GM12878 (cell line): ENCODE results near the gene DIP2B. TPM values are rescaled to one million over a fixed set of nuclear protein-coding genes. Genes with fewer than 3 reads are reported as not detected.

ENCODE experiments used
- ATAC-seq: fragments of 200-7000 bp; cut with Tn5 transposase; 3 replicates; pipeline ENCODE4 v1.9.1; 2020; ENCODE audit warnings: mild to moderate bottlenecking, moderate library complexity
- BruUV-seq: library from RNA; stranded (reverse); fragments of 400-500 nt; replicated peaks from 2 replicates; lab custom pipeline; 2021; lab: Mats Ljungman, UMichigan
- CTCF ChIA-PET: fragments of 300-600 bp; sonication (Branson Sonifier 250); formaldehyde crosslinking; extraction: SDS; loops from one replicate; lab custom pipeline; 2021; ENCODE audit warnings: inconsistent platforms; lab: Yijun Ruan, JAX
- POLR2A ChIA-PET: fragments of 350-600 bp; formaldehyde crosslinking; extraction: SDS; loops from one replicate; lab custom pipeline; 2021; ENCODE audit warnings: inconsistent platforms; lab: Charles Lee
- RAD21 ChIA-PET: fragments of 300-600 bp; sonication (Branson Sonifier 250); formaldehyde crosslinking; loops from one replicate; lab custom pipeline; 2023; ENCODE audit warnings: antibody characterized with exemption; ENCODE audit not compliant: unreplicated experiment; lab: Charles Lee
- SMC1A ChIA-PET: fragments of 300-600 bp; sonication (Branson Sonifier 250); formaldehyde crosslinking; loops from one replicate; lab custom pipeline; 2023; ENCODE audit not compliant: unreplicated experiment, uncharacterized antibody; lab: Charles Lee
- DNase-seq: peaks from one replicate; pipeline ENCODE4 v3.0.0-alpha.2; 2011; ENCODE audit warnings: low read depth, low spot score
- FAIRE-seq: peaks from 3 replicates; lab custom pipeline; 2011; peaks lifted over from hg19 to GRCh38; lab: Jason Lieb, UNC
- H2AFZ ChIP-seq: 2 replicates; pipeline ENCODE4 v1.6.0; 2011; ENCODE audit warnings: low read depth, low read length, control low read depth; ENCODE audit not compliant: control insufficient read depth
- H3K27ac ChIP-seq: 2 replicates; pipeline ENCODE4 v1.5.1; 2011; ENCODE audit warnings: control low read depth; ENCODE audit not compliant: control insufficient read depth, insufficient read depth
- H3K27me3 ChIP-seq, 2 experiments: replicated peaks in 1 of 2; 2 replicates each; pipeline versions ENCODE4 v1.6.0 to v1.6.1; 2011; ENCODE audit warnings: low read length in 1 of 2; ENCODE audit not compliant: control insufficient read depth in 2 of 2, insufficient read depth in 2 of 2
- H3K36me3 ChIP-seq, 2 experiments: 2 replicates each; pipeline ENCODE4 v1.5.1; 2011; ENCODE audit warnings: low read length in 1 of 2; ENCODE audit not compliant: control insufficient read depth in 2 of 2, insufficient read depth in 2 of 2
- H3K4me1 ChIP-seq: 2 replicates; pipeline ENCODE4 v1.6.1; 2011; ENCODE audit warnings: mild to moderate bottlenecking, low read length, moderate library complexity, mixed read lengths; ENCODE audit not compliant: control insufficient read depth, insufficient read depth
- H3K4me2 ChIP-seq: 2 replicates; pipeline ENCODE4 v1.6.0; 2011; ENCODE audit warnings: control low read depth; ENCODE audit not compliant: control insufficient read depth, insufficient read depth
- H3K4me3 ChIP-seq: fragments of 200-600 bp; sonication (generic); 2 replicates; pipeline ENCODE4 v1.5.1; 2016
- H3K79me2 ChIP-seq: 2 replicates; pipeline ENCODE4 v1.6.0; 2011; ENCODE audit warnings: low read length; ENCODE audit not compliant: control insufficient read depth, insufficient read depth
- H3K9ac ChIP-seq: 2 replicates; pipeline ENCODE4 v1.8.0; 2011; ENCODE audit warnings: low read length, control low read depth, mixed read lengths; ENCODE audit not compliant: control insufficient read depth, insufficient read depth
- H3K9me3 ChIP-seq: replicated peaks from 3 replicates; pipeline ENCODE4 v1.5.1; 2011; ENCODE audit warnings: mild to moderate bottlenecking, low read length; ENCODE audit not compliant: control insufficient read depth, insufficient read depth
- H4K20me1 ChIP-seq: 2 replicates; pipeline ENCODE4 v1.6.0; 2011; ENCODE audit not compliant: control insufficient read depth, insufficient read depth
- CHD1 ChIP-seq: IDR thresholded peaks from 2 replicates; pipeline ENCODE4 v1.6.1; 2012; ENCODE audit warnings: low read depth, low read length, improper control_type of control experiment
- EED ChIP-seq: sonication (generic); IDR thresholded peaks from 2 replicates; pipeline ENCODE4 v1.6.1; 2016; ENCODE audit warnings: antibody characterized with exemption, low read depth
- EGR1 ChIP-seq, 2 experiments: IDR thresholded peaks; 1 replicate in 1 of 2; 2 replicates in 1 of 2; pipeline ENCODE4 v1.6.1; 2011 to 2012; ENCODE audit warnings: low read depth in 2 of 2, low read length in 2 of 2, borderline replicate concordance in 1 of 2, mild to moderate bottlenecking in 1 of 2, moderate library complexity in 1 of 2
- HDGF ChIP-seq: fragments of 450-650 bp; IDR thresholded peaks from 2 replicates; pipeline ENCODE4 v1.6.1; 2016; ENCODE audit warnings: antibody characterized with exemption
- TCF3 ChIP-seq: IDR thresholded peaks from 2 replicates; pipeline ENCODE4 v1.6.1; 2012; ENCODE audit warnings: low read depth, mild to moderate bottlenecking, low read length, borderline replicate concordance; ENCODE audit not compliant: insufficient read depth
- TCF7 ChIP-seq: IDR thresholded peaks from 2 replicates; pipeline ENCODE4 v1.6.1; 2014; ENCODE audit warnings: antibody characterized with exemption, borderline replicate concordance
- WRNIP1 ChIP-seq: IDR thresholded peaks from 2 replicates; pipeline ENCODE4 v1.6.1; 2011; ENCODE audit warnings: low read depth, low read length, improper control_type of control experiment, borderline replicate concordance
- YBX1 ChIP-seq: fragments of 450-650 bp; IDR thresholded peaks from 2 replicates; pipeline ENCODE4 v1.6.1; 2016; ENCODE audit warnings: antibody characterized with exemption
- ZSCAN29 ChIP-seq: fragments of 450-650 bp; IDR thresholded peaks from 2 replicates; pipeline ENCODE4 v1.6.1; 2017; ENCODE audit warnings: mild to moderate bottlenecking, moderate library complexity
- in situ Hi-C: fragments of 300-500 bp; cut with MboI; formaldehyde crosslinking; loops from 9 replicates; pipeline ENCODE4 v1.14.3; 2018; ENCODE audit warnings: mixed read lengths
- intact Hi-C: fragments of 100-400 bp; cut with micrococcal nuclease; formaldehyde crosslinking; loops from one replicate; pipeline ENCODE4 v1.14.2; 2022; ENCODE audit not compliant: unreplicated experiment
- polyA plus RNA-seq, 11 experiments: library from polyadenylated mRNA; depleted of rRNA in 4 of 11; unstranded in 6 of 11; stranded (reverse) in 5 of 11; fragments of >200 nt; fragmentation: Nextera tagmentation in 4 of 11; fragmentation: Illumina TruSeq in 1 of 11; extraction: Ambion mirVana in 4 of 11; extraction: Trizol in 1 of 11; gene quantifications; 1 replicate in 1 of 11; 2 replicates in 10 of 11; pipeline versions ENCODE4 v1.2.1 to v1.2.3, GENCODE V29; 2011 to 2016; ENCODE audit warnings: inconsistent platforms in 2 of 11, missing spikeins in 2 of 11, low read depth in 1 of 11
- total RNA-seq, 4 experiments: library from RNA; depleted of rRNA in 3 of 4; stranded (reverse); fragments of >200 nt in 3 of 4; fragmentation: Illumina TruSeq in 1 of 4; extraction: Trizol in 1 of 4; gene quantifications; 2 replicates each; pipeline versions ENCODE4 v1.2.1 to v1.2.3, GENCODE V29; 2013 to 2021
- TF ChIP-seq, protein P1 (sequence below): fragments of 450-650 bp; IDR thresholded peaks from 2 replicates; pipeline ENCODE4 v1.6.1; 2017; ENCODE audit warnings: mild to moderate bottlenecking, moderate library complexity
- TF ChIP-seq, protein P2 (sequence below): fragments of 450-650 bp; IDR thresholded peaks from 2 replicates; pipeline ENCODE4 v1.6.1; 2014; ENCODE audit warnings: mild to moderate bottlenecking
- TF ChIP-seq, protein P3 (sequence below): fragments of 450-650 bp; IDR thresholded peaks from 2 replicates; pipeline ENCODE4 v1.6.1; 2017; ENCODE audit warnings: mild to moderate bottlenecking
- TF ChIP-seq, protein P4 (sequence below): fragments of 450-650 bp; IDR thresholded peaks from 2 replicates; pipeline ENCODE4 v1.6.1; 2017; ENCODE audit warnings: antibody characterized with exemption, mild to moderate bottlenecking, moderate library complexity

Gene DIP2B
- total and polyA plus RNA-seq, 10 of the 15 experiments (the other 5 are each of a cell fraction or from before 2014, with no cell fraction given): 4.5 to 30.0 (median 18.6) TPM

DNA sequence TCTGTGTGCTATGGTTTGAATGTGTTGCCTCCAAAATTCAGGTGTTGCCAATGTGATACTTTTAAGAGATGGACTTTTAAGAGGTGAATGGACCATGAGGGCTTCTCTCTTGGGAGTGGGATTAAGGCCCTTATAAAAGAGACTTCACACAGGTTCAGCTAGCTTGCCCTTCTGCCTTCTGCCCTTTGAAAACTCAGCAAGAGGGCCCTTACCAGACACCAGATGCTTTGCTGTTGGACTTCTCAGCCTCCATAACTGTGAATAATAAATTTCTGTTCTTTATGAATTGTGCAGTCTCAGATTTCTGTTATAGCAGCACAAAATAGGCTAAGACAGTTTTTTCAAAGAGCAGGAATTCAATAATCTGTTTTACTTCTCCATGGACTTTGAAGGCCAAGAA is 86.1 kb downstream of the DIP2B start:
- no peak for FAIRE-seq

More for the DNA sequence above, 86.1 kb downstream of the DIP2B start:
- peaks cover 12% of the 10 kb centered on the region for H3K79me2 ChIP-seq
- H3K4me2 ChIP-seq: no peak overlapping the region
- H3K27ac ChIP-seq: no peak overlapping the region
- CTCF ChIA-PET: interaction anchor here (1.5 to 1.7 kb wide), 2 partner anchors 9 to 67 kb away, joined by 3 to 5 read pairs; no protein-coding TSS in a partner anchor
- BruUV-seq: no TSS peak
- intact Hi-C loops: no loop called here
- H3K9me3 ChIP-seq: no peaks in the 10 kb centered on the region
- no peaks in the 10 kb centered on the region for H3K27me3 ChIP-seq
- ATAC-seq: no peak
- RAD21 ChIA-PET: no interaction called here
- H3K4me1 ChIP-seq: peaks cover 8% of the 10 kb centered on the region
- in situ Hi-C loops: no loop called here
- SMC1A ChIA-PET: interaction anchor here (1.3 kb wide), 1 partner anchor 83 kb away, joined by 3 read pairs; no protein-coding TSS in a partner anchor
- no peaks in the 10 kb centered on the region for H3K36me3 ChIP-seq
- POLR2A ChIA-PET: no interaction called here
- no peak overlapping the region for H2AFZ ChIP-seq
- H4K20me1 ChIP-seq: no peaks in the 10 kb centered on the region
- H3K4me3 ChIP-seq: no peak overlapping the region
- no peak overlapping the region for H3K9ac ChIP-seq
- TF ChIP-seq YBX1: no peak
- TF ChIP-seq, protein P1, sequence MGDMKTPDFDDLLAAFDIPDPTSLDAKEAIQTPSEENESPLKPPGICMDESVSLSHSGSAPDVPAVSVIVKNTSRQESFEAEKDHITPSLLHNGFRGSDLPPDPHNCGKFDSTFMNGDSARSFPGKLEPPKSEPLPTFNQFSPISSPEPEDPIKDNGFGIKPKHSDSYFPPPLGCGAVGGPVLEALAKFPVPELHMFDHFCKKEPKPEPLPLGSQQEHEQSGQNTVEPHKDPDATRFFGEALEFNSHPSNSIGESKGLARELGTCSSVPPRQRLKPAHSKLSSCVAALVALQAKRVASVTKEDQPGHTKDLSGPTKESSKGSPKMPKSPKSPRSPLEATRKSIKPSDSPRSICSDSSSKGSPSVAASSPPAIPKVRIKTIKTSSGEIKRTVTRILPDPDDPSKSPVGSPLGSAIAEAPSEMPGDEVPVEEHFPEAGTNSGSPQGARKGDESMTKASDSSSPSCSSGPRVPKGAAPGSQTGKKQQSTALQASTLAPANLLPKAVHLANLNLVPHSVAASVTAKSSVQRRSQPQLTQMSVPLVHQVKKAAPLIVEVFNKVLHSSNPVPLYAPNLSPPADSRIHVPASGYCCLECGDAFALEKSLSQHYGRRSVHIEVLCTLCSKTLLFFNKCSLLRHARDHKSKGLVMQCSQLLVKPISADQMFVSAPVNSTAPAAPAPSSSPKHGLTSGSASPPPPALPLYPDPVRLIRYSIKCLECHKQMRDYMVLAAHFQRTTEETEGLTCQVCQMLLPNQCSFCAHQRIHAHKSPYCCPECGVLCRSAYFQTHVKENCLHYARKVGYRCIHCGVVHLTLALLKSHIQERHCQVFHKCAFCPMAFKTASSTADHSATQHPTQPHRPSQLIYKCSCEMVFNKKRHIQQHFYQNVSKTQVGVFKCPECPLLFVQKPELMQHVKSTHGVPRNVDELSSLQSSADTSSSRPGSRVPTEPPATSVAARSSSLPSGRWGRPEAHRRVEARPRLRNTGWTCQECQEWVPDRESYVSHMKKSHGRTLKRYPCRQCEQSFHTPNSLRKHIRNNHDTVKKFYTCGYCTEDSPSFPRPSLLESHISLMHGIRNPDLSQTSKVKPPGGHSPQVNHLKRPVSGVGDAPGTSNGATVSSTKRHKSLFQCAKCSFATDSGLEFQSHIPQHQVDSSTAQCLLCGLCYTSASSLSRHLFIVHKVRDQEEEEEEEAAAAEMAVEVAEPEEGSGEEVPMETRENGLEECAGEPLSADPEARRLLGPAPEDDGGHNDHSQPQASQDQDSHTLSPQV: no peak
- TF ChIP-seq HDGF: no peak
- TF ChIP-seq TCF7: no peak
- no peak for TF ChIP-seq ZSCAN29
- no peak for TF ChIP-seq CHD1
- TF ChIP-seq, protein P2, sequence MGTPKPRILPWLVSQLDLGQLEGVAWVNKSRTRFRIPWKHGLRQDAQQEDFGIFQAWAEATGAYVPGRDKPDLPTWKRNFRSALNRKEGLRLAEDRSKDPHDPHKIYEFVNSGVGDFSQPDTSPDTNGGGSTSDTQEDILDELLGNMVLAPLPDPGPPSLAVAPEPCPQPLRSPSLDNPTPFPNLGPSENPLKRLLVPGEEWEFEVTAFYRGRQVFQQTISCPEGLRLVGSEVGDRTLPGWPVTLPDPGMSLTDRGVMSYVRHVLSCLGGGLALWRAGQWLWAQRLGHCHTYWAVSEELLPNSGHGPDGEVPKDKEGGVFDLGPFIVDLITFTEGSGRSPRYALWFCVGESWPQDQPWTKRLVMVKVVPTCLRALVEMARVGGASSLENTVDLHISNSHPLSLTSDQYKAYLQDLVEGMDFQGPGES: no peak
- no peak for TF ChIP-seq TCF3
- TF ChIP-seq, protein P3, sequence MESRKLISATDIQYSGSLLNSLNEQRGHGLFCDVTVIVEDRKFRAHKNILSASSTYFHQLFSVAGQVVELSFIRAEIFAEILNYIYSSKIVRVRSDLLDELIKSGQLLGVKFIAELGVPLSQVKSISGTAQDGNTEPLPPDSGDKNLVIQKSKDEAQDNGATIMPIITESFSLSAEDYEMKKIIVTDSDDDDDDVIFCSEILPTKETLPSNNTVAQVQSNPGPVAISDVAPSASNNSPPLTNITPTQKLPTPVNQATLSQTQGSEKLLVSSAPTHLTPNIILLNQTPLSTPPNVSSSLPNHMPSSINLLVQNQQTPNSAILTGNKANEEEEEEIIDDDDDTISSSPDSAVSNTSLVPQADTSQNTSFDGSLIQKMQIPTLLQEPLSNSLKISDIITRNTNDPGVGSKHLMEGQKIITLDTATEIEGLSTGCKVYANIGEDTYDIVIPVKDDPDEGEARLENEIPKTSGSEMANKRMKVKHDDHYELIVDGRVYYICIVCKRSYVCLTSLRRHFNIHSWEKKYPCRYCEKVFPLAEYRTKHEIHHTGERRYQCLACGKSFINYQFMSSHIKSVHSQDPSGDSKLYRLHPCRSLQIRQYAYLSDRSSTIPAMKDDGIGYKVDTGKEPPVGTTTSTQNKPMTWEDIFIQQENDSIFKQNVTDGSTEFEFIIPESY: no peak
- TF ChIP-seq, protein P4, sequence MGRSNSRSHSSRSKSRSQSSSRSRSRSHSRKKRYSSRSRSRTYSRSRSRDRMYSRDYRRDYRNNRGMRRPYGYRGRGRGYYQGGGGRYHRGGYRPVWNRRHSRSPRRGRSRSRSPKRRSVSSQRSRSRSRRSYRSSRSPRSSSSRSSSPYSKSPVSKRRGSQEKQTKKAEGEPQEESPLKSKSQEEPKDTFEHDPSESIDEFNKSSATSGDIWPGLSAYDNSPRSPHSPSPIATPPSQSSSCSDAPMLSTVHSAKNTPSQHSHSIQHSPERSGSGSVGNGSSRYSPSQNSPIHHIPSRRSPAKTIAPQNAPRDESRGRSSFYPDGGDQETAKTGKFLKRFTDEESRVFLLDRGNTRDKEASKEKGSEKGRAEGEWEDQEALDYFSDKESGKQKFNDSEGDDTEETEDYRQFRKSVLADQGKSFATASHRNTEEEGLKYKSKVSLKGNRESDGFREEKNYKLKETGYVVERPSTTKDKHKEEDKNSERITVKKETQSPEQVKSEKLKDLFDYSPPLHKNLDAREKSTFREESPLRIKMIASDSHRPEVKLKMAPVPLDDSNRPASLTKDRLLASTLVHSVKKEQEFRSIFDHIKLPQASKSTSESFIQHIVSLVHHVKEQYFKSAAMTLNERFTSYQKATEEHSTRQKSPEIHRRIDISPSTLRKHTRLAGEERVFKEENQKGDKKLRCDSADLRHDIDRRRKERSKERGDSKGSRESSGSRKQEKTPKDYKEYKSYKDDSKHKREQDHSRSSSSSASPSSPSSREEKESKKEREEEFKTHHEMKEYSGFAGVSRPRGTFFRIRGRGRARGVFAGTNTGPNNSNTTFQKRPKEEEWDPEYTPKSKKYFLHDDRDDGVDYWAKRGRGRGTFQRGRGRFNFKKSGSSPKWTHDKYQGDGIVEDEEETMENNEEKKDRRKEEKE: no peak
- TF ChIP-seq EED: no peak
- TF ChIP-seq EGR1 (IDR thresholded peaks at IDR 0.05; ENCODE audit: borderline replicate concordance in 1 of 2, low read depth in 2 of 2, low read length in 2 of 2): no peak
- no peak for TF ChIP-seq WRNIP1
- DNase-seq: no peak
